ENCODE measurements around the gene MBD3L3. TPM values are rescaled to one million over a fixed set of nuclear protein-coding genes. Genes with fewer than 3 reads are reported as not detected.
"Not testable (repeated sequence)": the region's sequence is repeated elsewhere in the genome, so short reads cannot be mapped to it uniquely, and the experiment has no call there.

MBD3L3 gene
- total RNA-seq, 1 experiment from 2014 or later, result not detected

DNA sequence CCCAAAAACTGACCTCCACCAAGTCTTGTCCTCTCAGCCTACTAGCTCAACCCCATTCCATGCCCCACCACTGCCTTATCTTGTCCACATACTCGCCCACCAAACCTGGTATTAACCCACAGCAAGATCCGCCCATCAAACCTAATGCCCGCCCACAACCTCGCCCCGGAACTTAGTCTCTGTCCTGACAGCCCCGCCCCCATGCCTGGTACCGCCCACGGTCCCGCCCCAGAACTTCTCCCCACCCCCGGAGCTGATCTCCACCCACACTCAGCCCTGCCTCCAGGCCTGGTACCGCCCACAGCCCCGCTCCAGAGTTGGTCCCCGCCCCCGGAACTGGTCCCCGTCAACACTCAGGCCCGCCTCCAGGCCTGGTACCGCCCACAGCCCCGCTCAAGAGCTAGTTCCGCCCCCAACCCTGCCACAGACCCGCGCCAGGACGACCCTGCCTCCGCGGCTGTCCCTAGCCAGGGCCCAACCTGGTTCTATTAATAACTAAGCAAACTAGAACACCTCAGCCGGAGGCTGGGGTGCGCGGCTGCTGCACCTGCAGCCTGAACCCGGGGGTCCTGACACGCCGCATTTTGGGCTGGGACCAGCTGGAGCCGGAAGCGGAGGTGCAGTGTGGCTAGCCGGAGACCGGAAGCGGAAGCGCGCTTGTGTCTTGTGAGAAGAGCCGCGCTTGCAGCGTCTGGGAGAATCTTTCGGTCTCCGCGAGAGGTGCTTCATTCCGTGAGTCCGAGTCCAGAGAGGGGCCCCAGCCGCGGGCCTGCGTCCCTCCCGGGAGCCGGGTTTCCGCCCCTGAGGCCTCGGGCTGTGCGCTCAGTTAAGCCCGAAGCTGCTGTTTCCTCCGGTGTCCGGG lies 10.8 kb upstream of the MBD3L3 start, which contains the start of gene ZNF557:
Gene ZNF557 (plus strand): TSS at position 662 of the 862 bp plus-strand sequence. CDS start 5,372 bp downstream, outside the sequence.
- Histone ChIP-seq H3K4me3 (peak within 1 kb of the TSS; percentile 90), H3K36me3 (peaks cover 44% of the 10 kb centered on the region), H3K27me3 (no peaks in the 10 kb centered on the region), H3K9me3 (peaks cover 12% of the 10 kb centered on the region)
- DNase-seq, result peak; percentile 100

DNA sequence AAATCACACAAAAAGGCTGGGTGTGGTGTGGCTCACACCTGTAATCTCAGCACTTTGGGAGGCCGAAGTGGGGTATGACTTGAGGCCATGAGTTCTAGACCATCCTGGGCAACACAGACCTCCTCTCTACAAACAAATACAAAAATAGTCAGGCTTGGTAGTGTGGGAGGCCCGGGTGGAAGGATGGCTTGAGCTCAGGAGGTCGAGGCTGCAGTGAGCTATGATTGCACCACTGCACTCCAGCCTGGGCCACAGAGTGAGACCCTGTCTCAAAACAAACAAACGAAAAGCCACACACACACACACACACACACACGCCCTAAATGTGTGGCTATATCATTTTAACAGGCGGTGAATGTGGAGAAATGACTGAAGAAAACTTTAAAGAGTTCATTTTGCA lies 10.1 kb upstream of the MBD3L3 start:
- Histone ChIP-seq H3K36me3 (peaks cover 37% of the 10 kb centered on the region), H3K9me3 (peaks cover 10% of the 10 kb centered on the region), H3K27me3 (no peaks in the 10 kb centered on the region), H3K4me3 (peak overlapping the region; percentile 90)
- DNase-seq, result no peak

DNA sequence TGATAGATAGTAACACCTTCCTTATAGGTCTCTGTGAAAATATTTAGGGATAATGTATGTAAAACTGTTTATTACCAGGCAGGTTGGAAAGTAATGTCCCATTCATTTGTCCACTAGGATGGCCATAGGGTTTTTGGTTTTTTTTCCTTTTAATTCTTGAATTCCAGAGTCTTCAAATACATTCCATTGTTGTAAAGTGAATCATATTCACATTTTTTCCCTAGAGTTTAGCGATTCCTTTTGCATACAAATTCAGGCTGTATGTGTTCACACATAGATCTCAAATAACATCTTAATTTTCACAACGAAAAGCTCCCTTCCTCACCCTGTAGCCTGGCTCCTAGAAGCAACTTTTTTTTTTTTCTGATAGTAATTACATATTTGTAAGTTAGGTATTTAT lies 9.2 kb upstream of the MBD3L3 start:
- no peak for DNase-seq
- no peak overlapping the region for H3K4me3 ChIP-seq
- no peaks in the 10 kb centered on the region for H3K27me3 ChIP-seq
- peaks cover 8% of the 10 kb centered on the region for H3K9me3 ChIP-seq
- H3K36me3 ChIP-seq, result peaks cover 28% of the 10 kb centered on the region

DNA sequence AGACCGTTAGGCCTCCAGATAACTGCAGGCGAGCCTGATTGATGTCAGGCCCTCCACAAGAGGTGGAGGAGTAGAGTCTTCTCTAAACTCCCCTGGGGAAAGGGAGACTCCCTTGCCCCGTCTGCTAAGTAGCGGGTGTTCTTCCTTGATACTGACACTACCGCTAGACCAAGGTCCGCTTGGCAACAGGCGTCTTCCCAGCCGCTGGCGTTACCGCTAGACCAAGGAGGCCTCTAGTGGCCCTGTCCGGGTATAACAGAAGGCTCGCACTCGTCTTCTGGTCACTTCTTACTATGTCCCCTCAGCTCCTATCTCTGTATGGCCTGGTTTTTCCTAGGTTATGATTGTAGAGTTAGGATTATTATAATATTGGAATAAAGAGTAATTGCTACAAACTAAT lies 8.6 kb upstream of the MBD3L3 start:
- H3K9me3 ChIP-seq, H3K27me3 ChIP-seq, H3K4me3 ChIP-seq: not testable (repeated sequence)
- peaks cover 22% of the 10 kb centered on the region for H3K36me3 ChIP-seq
- peak; percentile 35 for DNase-seq

DNA sequence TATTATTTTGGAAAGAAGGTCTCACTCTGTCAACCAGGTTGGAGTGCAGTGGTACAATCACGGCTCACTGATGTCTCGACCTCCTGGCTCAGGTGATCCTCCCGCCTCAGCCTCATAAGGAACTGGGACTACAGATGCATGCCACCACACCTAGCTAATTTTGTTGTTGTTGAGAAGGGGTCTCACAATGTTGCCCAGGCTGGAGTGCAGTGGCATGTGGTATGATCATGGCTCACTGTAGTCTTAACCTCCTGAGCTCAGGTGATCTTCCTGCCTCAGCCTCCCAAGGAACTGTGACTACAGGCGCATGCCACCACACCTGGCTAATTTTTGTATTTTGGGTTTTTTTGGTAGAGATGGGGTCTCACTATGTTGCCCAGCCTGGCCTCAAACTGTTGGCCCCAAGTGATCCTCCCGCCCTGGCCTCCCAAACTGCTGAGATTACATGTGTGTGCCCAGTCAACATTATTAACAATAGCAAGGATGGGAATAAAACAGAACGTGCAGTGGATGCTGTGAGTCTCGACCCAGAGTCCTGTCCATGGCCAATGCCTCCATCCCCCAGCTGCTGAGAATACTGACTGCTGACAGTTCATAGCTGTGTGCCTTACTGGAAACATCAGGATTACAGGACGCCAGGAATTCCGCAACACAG lies 5.4 kb upstream of the MBD3L3 start:
- no peaks in the 10 kb centered on the region for H3K27me3 ChIP-seq
- H3K9me3 ChIP-seq, result no peaks in the 10 kb centered on the region
- no peaks in the 10 kb centered on the region for H3K36me3 ChIP-seq
- DNase-seq, result no peak
- no peak overlapping the region for H3K4me3 ChIP-seq

DNA sequence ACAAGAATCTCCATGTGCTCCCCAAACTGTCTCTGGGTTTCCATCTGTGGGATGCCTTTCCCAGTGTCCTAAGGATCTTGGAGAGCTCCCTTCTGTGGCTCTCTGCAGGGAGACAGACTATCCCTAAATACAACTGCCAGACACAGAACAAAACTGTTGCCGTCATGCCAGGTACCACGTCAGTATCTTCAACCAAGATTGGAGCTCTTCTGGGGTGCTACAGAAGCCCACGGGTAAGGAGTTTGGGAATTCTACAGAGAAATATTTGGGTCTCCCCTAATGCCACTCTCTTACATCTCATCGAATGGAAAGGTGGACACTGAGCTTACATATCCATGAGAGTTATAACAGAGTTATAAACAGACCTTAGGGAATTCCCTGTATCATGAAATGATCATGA lies 4.9 kb upstream of the MBD3L3 start:
- H3K36me3 ChIP-seq, result no peaks in the 10 kb centered on the region
- H3K9me3 ChIP-seq, result no peaks in the 10 kb centered on the region
- H3K4me3 ChIP-seq, result no peak overlapping the region
- no peaks in the 10 kb centered on the region for H3K27me3 ChIP-seq
- no peak for DNase-seq

DNA sequence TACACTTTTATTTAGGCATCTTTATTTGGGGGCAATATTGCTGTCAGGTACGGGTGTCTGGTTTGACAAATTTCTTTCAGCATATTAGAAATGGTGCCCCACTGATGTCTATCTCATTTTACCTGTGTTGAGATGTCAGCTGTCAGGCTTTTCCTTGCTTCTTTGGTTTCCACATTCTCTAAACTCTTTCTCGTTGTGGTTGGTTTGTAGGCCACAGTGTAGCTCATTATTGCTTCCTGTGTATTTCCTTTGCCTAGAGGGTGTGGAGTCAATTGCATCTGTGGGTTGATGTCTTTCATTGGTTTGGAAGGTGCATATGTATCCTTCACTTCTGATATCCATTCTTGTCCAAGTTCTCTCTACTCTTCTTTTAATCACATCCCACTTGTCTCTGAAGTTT lies 1.5 kb upstream of the MBD3L3 start:
- not testable (repeated sequence) for H3K27me3 ChIP-seq, H3K9me3 ChIP-seq, H3K4me3 ChIP-seq, DNase-seq, H3K36me3 ChIP-seq

DNA sequence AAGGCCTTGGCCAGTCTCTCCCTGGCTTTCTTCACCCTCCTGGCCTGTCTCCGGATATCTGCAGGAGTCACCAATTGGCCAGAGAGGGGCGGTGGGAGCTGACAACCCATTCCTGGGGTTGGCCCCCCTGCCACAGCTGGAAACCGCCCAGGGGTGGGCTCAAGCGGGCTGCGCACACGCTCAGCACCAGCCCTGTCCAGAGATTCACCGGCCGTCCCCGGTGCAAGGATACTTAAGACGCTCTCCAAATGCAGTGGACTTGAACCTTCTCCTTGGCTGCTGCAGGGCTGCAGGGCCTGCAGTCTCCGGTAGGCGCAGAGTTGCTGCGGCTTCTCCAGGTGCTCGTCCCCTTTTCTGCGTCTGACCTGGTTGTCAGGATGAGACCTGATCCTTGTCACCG lies 2.1 kb downstream of the MBD3L3 start:
- not testable (repeated sequence) for H3K27me3 ChIP-seq, H3K4me3 ChIP-seq, DNase-seq, H3K9me3 ChIP-seq, H3K36me3 ChIP-seq

DNA sequence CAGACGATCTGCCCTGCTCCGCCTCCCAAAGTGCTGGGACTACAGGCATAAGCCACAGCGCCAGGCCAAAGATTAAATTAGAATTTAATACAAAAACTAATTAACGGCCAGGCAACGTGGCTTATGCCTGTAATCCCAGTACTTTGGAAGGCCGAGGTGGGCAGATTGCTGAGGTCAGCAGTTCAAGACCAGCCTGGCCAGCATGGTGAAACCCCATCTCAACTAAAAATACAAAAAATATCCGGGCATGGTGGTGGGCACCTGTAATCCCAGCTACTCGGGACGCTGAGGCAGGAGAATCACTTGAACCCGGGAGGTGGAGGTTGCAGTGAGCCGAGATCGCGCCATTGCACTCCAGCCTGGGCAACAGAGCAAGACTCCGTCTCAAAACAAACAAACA lies 2.8 kb downstream of the MBD3L3 start:
- H3K36me3 ChIP-seq, H3K4me3 ChIP-seq, H3K9me3 ChIP-seq, DNase-seq, H3K27me3 ChIP-seq: not testable (repeated sequence)

DNA sequence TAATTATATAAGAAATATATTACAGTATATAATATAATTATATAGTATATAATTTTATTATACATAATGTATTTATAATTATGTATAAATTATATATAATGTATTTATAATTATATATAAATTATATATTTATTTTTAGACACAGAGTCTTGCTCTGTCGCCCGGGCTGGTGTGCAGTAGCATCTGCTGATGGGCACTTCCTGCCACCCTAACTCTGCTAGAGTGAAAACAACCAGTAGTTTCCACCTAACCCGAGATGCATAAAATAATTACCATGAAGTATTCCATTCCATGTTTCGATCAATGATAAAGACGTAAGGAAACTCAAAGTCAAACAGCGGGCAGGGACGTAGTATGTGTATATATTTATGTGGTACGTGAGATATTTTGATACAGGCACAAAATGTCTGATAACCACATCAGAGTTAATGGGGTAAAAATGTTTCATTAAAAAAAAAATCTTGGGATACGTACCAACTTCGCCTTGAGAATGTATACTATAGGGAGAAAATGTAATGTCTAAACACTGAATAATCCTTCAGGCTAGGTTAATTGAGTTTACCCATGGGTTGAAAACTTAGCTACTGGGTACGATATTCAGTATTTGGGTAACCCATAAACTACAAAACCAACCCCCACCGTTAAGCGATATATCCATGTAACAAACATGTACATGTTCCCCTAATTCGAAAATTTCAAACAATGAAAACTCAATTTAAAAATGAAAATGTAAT lies 3.7 kb downstream of the MBD3L3 start:
- not testable (repeated sequence) for H3K36me3 ChIP-seq, H3K27me3 ChIP-seq, H3K4me3 ChIP-seq, H3K9me3 ChIP-seq, DNase-seq

DNA sequence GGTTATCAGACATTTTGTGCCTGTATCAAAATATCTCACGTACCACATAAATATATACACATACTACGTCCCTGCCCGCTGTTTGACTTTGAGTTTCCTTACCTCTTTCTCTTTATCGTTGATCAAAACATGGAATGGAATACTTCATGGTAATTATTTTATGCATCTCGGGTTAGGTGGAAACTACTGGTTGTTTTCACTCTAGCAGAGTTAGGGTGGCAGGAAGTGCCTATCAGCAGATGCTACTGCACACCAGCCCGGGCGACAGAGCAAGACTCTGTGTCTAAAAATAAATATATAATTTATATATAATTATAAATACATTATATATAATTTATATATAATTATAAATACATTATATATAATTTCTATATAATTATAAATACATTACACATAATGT lies 5.6 kb downstream of the MBD3L3 start:
- H3K27me3 ChIP-seq, H3K9me3 ChIP-seq, H3K36me3 ChIP-seq, H3K4me3 ChIP-seq, DNase-seq: not testable (repeated sequence)

DNA sequence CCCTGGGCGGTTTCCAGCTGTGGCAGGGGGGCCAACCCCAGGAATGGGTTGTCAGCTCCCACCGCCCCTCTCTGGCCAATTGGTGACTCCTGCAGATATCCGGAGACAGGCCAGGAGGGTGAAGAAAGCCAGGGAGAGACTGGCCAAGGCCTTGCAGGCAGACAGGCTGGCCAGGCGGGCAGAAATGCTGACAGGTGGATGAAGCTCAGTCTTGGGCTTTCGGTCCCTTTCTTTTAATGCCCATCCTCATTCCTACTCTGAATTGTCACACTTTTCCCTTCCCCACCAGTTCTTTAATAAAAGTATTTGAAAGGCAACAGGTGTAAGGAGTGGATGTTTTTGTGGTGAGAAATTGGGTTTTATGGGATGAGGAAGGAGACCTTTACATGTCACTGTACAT lies 7.1 kb downstream of the MBD3L3 start:
- not testable (repeated sequence) for H3K36me3 ChIP-seq, DNase-seq, H3K4me3 ChIP-seq, H3K9me3 ChIP-seq, H3K27me3 ChIP-seq

DNA sequence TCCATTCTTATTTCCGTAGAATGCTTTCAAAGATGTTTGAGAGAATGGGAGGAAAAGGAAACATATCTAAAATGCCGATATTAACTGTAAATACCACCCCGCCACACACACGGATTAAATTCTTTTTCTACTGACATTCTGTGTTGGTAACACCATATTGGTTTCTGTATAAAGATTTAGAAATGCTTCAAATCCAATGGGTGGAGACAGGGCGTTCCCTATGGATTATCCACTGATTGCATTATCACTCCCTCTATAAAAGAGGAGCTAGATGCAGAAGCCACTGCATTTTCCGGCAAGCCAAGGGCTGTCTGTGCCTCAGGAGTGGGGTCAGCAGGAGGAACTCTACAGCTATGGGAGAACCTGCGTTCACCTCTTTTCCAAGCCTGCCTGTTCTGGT lies 9.5 kb downstream of the MBD3L3 start, which contains the start of gene MBD3L2:
Gene MBD3L2 (plus strand): TSS at position 301 of the 400 bp plus-strand sequence. CDS start 53 bp downstream, at position 354.
- not testable (repeated sequence) for H3K27me3 ChIP-seq, H3K4me3 ChIP-seq, H3K36me3 ChIP-seq, H3K9me3 ChIP-seq, DNase-seq

DNA sequence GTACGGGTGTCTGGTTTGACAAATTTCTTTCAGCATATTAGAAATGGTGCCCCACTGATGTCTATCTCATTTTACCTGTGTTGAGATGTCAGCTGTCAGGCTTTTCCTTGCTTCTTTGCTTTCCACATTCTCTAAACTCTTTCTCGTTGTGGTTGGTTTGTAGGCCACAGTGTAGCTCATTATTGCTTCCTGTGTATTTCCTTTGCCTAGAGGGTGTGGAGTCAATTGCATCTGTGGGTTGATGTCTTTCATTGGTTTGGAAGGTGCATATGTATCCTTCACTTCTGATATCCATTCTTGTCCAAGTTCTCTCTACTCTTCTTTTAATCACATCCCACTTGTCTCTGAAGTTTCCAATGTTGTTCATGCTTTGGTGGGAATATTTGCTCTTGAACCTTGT lies 16.9 kb downstream of the MBD3L3 start:
- H3K36me3 ChIP-seq, H3K4me3 ChIP-seq, DNase-seq, H3K27me3 ChIP-seq, H3K9me3 ChIP-seq: not testable (repeated sequence)

DNA sequence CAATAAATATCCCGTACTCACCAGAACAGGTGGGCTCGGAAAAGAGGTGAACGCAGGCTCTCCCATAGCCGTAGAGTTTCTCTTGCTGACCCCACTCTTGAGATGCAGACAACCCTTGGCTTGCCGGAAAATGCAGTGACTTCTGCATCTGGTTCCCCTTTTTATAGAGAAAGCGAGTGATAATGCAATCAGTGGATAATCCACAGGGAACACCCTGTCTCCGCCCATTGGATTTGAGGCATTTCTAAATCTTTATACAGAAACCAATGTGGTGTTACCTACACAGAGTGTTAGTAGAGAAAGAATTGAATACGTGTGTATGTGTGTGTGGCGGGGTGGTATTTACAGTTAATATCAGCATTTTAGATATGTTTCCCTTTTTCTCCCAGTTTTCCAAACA lies 18.4 kb downstream of the MBD3L3 start, which contains the start of gene MBD3L4:
Gene MBD3L4 (minus strand): TSS at position 101 of the 400 bp plus-strand sequence. CDS start 35 bp downstream, at position 66.
- not testable (repeated sequence) for DNase-seq, H3K9me3 ChIP-seq, H3K36me3 ChIP-seq, H3K27me3 ChIP-seq, H3K4me3 ChIP-seq

DNA sequence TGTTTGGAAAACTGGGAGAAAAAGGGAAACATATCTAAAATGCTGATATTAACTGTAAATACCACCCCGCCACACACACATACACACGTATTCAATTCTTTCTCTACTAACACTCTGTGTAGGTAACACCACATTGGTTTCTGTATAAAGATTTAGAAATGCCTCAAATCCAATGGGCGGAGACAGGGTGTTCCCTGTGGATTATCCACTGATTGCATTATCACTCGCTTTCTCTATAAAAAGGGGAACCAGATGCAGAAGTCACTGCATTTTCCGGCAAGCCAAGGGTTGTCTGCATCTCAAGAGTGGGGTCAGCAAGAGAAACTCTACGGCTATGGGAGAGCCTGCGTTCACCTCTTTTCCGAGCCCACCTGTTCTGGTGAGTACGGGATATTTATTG lies 28.2 kb downstream of the MBD3L3 start, which contains the start of gene MBD3L5:
Gene MBD3L5 (plus strand): TSS at position 301 of the 400 bp plus-strand sequence. CDS start 34 bp downstream, at position 335.
- not testable (repeated sequence) for H3K36me3 ChIP-seq

DNA sequence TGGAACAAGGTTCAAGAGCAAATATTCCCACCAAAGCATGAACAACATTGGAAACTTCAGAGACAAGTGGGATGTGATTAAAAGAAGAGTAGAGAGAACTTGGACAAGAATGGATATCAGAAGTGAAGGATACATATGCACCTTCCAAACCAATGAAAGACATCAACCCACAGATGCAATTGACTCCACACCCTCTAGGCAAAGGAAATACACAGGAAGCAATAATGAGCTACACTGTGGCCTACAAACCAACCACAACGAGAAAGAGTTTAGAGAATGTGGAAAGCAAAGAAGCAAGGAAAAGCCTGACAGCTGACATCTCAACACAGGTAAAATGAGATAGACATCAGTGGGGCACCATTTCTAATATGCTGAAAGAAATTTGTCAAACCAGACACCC lies 29.7 kb downstream of the MBD3L3 start:
- not testable (repeated sequence) for DNase-seq, H3K4me3 ChIP-seq, H3K27me3 ChIP-seq, H3K9me3 ChIP-seq, H3K36me3 ChIP-seq

More for the DNA sequence above, 28.2 kb downstream of the MBD3L3 start, which contains the start of gene MBD3L5:
- DNase-seq, H3K4me3 ChIP-seq, H3K9me3 ChIP-seq, H3K27me3 ChIP-seq: not testable (repeated sequence)

Data from MG63 (cell line).